T-helper 2 cell (primary cell): Measurements from ENCODE around the gene GSTO2.
A peak's percentile ranks its signal among the peaks of the same experiment; 100 is the strongest.

ENCODE experiments used
- DNase-seq, 5 experiments: peaks; one replicate each; pipeline versions ENCODE4 v3.0.0 to v3.0.0-alpha.2; 2012 to 2022

GSTO2 gene

DNA sequence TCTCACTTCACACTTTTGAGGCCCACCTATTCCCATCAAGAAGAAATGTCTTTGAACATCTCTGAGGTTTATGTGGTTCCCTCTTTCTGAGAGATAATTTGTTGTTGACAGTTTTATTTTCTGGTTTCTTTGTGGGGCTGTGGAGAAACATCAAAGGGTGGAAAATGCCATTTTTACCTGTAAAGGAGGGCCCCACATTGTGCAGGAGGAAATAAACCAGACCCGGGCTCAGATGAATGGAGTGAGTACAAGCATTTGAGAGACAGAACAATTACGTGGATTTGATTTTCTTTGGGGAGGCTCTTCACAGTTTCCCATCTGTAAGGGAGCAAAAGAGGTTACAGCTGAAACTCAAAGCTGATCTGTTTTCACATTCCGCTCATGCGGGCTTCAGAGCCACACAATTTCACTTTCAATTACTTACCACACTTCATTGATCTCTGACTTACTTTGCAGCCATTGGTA is 39.5 kb downstream of the GSTO2 start:
- peak in 2 of 5 experiments; percentile 58 to 61 for DNase-seq

DNA sequence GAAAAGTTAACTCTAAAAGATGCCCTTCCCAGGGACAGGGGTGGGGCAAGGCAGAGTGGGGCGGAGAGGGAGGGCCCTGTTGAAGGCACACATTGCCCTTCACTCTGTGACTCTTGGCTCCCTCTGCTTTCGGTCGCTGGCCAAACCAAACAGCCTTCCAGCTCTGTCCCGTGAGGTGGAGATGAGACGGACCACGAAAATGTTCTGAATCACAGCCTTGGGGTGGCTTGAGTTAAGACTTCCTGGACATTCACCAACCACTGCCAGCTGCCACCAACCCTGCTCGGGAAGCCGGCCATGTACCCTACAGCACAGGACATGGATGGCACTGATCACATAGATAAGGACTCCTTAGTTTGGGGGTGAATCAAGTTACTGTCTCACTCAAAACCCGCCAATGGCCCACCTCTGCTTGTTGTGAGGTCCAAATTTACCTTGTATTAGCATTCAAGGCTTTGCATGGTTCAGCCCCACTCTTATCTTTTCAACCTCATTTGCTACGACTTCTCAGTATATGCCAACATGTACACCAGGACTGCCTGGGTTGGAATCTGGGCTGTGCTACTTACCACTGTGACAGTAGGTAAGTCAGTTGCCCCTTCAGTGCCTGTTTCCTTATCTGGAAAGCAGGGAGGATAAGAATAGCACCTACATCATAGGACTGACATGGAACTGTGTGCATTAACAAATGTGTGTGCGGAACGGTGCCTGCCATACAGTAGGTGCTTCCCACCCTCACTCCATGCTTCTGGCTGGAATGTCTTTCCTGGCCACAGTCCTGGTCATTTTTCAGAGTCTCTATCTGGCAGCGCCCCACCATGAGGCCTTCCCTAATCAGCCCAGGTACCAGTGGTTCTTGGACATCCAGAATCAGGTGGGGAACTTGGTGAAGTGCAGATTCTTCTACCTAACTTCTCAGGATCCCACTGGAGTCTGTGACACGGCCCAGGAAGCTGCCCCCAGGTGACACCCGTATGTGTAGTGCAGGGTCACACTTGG is 41.3 kb downstream of the GSTO2 start:
- no peak for DNase-seq

DNA sequence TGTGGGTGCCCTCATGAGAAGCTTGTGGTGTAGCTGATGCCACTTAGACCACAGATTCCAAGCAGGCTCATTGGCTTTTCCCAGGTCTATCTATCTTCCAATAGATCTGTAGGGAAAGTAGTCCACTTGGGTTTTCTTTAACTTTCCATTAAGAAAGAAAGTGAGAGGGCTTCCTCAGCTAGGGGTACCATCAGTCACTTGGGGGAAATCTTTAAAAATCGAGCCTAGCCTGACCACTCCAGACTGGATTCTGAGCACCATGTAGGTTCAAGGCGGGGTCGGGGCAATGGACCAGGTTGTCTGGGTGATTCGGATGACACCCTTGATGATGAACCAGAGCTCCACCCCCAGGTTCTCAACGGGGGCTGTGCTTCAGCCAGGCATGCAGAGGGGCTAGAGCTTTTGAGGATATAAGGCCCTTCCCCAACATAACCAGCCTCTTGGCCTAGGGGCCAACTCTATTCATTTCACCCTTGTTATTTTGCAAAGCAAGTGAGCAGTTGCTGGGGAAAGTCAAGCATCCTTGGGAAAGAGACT is 42.3 kb downstream of the GSTO2 start:
- no peak for DNase-seq

DNA sequence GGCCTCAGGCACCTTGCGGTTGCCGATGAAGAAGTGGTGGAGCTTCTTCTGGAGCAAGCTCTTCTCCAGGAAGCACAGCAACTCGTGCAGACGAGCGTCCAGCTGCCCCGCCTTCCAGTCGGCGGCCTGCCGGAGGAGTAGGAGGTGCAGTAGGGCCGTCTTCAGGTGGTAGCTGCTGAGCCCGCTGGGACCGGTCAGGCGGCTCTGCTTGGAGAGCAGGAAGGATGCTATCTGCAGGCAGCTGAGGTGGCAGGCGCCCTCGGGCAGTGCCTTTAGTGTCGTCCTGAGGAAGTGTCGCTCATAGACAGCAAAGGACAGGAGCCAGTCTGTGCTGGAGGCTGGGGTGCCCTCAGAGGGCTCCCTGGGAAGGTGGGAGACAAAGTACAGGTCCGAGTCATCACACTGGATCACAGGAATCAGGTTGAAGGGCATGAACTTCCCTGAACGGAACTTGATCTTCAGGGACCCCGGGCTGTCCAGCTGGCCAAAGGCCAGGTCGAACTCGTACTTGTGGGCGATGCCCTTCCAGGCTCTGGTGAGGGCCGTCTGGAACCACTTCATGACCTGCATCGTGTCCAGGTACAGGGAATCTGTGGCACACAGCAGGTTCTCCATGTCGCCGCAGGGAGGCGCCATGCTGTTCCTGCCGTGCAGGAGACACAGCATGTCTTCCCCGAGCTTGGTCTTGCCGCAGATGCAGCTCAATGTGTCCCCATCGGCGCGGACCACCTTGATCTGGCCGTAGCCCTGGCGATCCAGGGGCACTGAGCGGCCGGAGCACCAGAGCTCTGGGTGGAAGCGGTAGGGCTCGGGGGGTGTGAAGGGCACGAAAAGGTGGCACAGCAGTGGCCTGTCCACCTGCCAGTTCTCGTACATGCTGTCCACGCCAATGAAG is 45.9 kb downstream of the GSTO2 start:
- no peak for DNase-seq

DNA sequence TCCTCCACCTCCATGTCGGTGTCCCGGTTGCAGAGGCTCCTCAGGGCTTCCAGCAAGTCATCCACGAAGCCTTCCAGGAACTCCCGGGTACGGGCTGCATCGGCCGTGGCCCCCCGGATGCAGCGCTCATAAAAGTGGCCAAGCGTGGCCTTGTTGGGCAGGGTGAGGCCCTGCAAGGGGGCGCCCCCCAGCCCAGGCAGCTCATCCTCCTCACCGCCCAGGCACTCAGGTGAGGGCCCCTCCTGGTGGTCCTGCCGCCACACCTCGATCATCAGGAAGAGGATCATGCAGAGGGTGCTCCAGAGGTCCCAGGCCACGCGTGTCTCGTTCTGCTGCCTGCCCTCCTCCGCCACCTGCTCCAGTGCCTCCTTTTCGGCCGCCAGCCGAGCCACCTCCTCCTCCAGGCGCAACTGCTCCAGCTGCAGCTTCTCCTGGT is 46.5 kb downstream of the GSTO2 start:
- DNase-seq, result no peak

DNA sequence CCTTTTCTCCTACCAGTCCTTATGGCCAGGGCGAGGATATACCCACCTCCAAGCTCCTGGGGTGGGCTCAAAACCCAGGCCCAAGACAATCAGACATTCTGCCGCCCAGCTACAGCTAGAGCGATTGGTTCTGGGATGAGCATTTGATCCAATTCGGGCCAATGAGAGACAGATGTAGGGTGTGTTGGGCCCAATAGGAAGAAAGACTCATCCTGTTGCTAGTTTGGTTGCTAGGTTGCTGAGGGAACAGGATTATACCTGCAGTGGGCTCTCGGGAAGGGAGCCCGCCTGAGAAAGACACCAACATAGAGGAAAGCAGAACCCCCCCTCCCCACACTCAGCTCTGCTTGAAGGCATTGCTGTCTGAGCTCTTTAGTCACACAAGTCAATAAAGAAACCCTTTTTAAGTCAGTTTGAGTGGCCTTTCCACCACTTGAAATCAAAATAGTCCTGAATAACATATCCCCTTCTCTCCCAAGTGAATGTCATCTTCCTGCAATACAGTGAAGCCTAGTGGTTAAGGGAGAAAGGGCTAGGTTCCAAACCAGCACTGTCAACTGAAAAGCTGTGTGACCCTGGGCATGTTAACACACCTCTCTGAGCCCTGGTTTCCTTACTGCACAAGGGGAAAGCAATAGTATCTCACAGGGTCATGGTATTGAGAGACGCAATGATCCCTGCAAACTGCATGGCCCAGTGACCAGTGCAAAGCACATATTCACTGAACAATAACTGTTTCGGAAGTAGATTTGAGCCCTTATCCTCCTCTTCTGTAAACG is 47.5 kb downstream of the GSTO2 start:
- no peak for DNase-seq

DNA sequence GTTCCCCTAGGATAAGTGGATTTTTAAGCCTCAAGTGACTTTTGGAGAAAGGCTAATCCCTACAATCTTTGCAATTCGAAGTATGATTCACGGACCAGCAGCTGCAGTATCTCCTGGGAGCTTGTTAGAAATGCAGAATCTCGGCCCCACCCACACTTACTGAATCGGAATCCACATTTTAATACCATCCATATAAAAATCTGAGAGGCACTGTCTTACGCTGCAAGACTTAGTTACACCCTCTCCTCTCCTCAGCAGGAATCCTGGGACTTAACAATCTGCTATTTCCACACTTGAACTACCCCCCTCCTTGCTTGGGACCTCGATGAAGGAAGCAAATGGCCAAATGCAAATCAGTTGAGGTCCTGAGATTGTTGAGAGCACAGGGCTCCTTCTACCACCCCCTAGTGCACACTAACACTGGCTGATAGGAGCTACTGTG is 48.3 kb downstream of the GSTO2 start:
- no peak for DNase-seq

DNA sequence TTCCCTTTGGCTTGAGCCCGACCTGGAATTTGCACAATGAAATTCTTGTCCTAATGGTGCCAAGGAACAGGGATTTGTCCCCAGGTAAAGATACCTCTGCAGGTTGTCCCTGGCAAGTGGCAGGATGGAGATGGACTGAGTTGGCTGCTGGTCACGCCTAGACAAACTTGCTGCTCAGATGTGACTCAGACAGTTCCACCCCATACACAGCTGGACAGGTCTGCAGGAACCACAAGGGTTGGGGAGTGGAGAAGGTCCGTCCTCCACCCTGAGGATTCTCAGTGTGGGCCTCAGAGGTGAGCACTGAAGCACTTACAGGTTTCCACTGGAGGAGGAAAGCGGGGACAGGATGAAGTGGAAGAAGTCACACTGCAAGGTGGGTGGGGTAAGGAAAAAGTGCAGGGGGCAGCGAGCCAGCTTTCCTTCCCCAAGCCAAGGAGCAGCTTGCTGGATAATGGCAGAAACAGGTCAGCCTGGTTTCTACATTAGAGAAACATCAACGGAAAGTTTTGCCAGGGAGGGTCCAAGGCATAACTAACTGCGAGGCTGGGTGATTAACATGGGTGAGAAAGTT is 48.8 kb downstream of the GSTO2 start:
- no peak for DNase-seq

DNA sequence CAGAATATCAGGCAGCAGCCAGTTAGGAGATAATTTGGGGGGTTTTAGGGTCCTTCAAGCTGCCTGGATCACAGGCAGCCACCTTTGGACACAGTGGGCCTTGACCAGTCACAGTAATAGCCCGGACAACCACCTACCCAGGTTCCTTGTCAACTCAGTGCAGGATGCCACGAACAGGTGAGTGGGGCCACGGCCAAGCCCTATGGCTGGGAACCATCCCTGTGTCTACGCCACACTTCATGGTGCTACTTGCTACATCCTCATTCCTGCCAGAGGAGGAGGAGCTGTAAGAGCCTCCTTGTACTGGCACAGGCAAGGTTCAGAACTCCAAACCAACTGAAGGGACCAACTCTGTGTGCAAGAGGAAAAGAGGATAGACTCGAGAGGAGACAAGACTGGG is 49.3 kb downstream of the GSTO2 start:
- no peak for DNase-seq

DNA sequence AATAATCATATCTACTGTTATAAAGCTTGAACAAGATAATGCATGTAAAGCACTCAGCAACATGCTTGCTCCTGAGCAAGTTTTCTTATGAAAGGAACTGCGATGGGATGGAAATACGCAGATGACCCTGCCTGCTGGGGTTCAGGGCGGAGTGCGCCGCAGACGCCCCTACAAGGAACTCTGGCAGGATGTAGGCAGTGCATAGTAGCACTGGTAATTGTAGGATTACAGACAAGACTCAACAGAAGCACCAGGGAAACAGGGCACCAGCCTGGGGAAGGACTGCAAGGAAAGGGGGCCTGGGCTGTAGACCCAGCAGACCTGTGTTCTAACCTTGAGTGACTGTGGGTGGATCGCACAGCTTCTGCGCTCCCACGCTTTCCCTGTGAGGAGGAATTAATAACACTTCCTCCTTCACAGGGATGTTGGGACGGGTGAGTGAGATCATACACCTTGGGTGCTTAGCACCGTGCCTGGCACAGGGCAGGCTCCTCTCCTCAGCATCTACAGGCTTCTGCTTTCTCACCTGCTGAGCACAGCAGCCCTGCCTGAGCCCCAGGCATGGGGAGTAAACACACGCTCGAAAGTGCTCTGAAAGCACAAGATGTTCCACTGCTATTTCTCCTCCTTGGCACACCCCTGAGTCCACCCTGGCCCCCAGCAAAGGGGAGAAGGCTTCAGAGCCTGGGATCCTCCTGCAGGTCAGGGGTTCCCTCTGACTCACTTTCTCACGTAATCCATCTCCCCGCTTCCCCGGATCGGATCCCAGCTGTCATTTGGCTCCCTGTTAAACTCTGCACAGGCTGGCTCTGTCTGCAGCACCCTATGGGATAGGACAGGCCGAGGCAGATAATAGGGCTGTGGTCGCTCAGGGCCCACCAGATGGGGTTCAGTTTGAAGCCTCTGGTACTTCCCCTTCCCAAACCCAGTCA is 50.1 kb downstream of the GSTO2 start:
- DNase-seq, result no peak

DNA sequence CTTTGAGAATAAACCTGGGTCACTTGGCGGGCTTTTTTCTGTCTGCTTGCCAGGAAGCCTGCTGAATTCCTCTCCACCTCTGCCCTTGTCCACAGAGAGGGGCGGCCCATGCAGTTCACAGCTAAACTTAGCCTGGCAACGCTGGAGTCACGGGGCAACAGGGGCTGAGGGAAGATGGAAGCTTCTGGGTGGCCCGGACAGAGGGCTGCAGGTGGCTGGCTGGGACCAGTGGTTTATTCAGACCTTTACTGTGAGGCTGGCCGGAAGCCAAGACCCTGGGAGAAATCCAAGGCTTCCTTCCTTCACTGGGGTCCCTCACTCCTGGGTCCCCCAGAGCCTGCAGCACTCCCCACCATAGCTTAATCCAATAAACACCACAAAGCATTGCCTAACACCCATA is 52.2 kb downstream of the GSTO2 start:
- no peak for DNase-seq

DNA sequence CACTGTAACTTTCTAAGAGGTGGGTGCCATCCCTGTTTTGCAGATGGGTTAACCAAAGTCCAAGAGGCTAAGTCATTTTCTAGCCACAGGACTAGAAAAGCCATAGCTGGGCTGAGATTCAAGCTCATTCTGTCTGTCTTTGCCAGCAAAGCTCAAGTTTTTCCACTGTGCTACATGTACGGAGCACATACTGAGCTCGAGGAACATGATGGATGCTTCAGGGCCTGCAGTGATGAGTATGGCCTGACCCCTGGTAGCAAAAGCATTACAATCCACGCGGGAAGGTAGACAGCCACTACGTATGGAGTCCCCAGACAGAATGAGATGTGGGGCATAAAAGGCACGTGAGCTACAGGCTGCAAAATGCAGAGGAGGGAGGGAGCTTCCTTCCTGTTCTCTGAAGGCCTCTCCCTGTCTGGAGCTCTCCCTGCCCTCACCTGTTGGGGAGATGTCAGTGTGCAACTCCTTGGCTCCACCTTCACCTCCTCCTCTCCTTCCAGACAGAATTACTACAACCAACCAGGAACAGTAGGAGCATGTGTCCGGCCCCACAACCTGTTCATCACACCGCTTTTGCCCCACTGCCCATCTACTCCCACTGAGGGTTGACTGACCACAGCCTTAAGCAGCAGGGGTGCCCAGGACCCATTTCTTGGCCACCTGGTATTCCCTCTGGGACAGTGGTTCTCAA is 52.9 kb downstream of the GSTO2 start:
- peak in 1 of 5 experiments; percentile 54 for DNase-seq

DNA sequence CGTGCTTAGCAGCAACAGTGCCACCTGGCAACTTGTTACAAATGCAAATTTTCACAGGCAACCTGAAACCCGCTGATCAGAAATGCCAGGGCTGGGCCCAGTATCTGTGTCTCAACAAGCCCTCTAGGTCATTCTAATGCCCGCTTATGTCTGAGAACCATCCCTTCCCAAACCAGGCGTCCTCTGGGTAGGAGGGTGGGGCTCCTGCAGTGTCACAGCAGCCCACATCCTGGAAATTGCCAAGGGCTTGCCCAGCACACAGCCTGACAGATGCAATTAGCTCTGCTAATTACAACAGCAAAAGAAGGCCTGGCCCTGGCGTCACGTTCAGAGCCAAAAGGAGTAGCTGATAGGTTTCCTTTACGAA is 53.4 kb downstream of the GSTO2 start:
- peak in 1 of 5 experiments; percentile 72 for DNase-seq

DNA sequence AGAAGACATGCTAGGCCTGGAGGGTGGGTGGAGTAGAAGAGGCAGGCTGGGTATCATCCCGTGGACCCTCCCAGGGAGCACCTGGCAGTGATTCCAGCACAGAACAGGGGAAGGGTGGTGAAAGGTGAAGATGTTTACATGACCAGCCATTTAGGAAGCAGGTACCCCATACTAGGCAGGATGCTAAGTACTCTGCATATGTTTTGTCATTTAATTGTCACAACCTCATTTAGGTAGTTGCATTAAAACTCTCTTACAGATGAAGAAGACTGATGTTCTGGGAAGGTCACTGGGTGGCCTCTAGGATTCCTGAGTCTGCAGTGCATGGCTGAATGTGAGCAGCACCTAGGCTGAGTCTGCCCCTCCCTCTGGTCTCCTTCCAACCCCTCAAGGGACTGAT is 54.1 kb downstream of the GSTO2 start:
- DNase-seq, result no peak

DNA sequence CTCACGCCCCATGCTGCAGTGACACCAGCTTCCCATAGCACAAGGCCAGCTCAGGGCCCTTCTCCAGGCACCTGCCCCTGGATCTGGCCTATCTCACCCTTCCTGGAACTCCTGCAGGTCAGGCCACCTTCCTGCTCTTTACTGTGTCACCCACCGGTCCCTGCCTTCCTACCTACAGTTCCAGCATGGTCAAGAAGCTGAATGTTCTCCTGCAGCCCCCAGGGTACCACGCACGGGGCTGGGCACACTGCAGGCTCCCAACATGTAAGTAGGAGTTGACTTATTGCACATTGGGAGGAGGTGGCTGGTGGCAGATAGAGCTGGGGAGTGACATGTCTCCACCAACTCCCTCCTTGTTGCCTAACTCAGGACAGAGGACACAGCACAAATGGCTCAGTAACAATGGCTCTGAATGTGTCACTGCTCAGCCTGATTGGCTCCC is 54.8 kb downstream of the GSTO2 start:
- DNase-seq, result no peak

DNA sequence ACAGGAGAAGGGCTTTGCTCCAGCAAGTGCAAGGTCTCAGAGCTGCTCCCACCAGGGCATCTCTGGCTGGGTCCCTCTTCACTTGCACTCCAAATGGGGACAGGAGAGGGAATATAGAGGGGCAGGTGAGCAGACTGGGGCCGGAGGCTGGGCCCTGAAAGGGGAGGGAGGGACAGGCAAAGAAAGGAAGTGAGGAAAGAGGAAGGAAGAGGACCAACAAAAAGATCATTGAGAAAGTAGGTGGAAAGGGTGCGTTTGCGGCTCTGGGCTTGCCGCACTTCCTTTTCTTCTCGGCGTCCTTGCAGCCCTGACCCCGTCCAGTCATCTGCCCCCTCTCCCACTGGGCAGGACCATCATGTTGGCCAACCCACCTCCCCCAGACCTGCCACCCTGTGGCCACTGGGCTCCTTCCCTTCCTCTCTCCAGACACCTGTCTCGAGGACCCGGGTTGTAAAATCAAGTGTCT is 55.3 kb downstream of the GSTO2 start:
- DNase-seq, result no peak

DNA sequence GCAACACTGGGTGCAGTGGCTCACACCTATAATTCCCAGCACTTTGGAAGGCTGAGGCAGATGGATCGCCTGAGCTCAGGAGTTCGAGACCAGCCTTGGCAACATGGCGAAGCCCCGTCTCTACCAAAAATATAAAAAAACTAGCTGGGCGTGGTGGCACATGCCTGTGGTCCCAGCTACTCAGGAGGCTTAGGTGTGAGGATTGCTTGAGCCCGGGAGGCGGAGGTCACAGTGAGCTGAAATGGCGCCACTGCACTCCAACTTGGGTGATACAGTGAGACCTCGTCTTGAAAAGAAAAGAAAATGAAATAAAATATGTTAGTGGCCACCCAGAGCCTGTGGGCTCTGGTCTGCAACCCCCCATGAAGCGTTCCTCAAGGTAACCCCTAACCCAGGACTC is 55.9 kb downstream of the GSTO2 start:
- DNase-seq, result no peak

DNA sequence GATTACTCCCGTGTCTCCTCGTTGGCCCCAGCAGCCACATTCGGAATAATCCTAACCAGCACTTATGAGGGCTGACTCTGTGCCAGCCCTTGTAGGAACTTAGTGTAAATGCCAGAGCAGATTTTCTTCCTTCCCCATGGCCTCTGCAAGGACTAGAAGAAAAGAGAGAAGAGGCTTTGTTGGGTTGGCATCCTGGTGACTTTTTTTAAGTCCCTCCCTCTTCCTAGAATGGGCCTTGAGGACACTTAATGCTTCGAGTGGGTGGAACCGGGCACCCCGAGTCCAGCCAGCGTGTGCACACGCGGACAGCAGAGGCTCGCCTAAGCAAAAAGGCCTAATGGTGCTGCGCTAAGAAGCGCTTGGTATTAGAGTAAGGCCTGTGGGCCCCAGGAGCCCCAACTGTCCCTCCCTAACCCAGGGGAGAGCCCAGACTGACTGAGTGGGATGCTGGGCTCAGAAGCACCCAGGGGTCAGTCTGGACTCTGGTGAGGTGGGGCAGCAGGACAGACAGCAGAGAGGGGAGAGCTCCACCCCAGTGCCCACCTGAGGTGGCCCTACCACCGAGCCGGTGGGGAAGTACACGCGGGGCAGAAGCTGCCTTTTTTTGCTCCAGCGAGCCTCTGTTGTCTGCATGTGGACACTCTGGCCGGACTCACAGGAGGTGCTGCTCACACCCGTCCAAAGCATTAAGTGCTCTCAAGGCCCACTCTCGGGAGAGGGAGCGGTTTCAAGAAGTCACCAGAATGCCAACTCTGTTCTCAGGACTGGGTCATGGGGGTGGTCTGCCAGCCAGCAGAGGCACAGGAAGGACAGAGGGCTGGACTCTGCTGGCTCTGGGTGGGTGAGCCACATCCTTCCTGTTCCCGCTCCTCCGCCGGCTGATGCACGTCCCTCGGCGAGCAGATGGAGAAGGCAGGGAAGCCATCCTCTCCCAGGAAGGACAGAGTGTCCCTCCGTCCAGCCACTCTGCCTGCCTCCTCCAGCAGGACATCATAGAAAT is 56.8 kb downstream of the GSTO2 start:
- no peak for DNase-seq
